T-cell (primary cell): Measurements from ENCODE around the gene TGM2. TPM values are rescaled to one million over a fixed set of nuclear protein-coding genes. Genes with fewer than 3 reads are reported as not detected.

Source experiments
- ATAC-seq, 4 experiments: fragments of 200-7000 bp in 3 of 4; fragments of 150-1000 bp in 1 of 4; cut with Tn5 transposase; replicated peaks in 1 of 4; 1 replicate in 3 of 4; 2 replicates in 1 of 4; pipeline ENCODE4 v1.10.0; 2021; ENCODE audit warnings: moderate library complexity in 3 of 4, mild to moderate bottlenecking in 2 of 4, moderate number of reproducible peaks in 1 of 4
- CTCF ChIA-PET, 2 donors: fragments of 300-600 bp; sonication (Branson Sonifier 250); formaldehyde crosslinking; loops; one replicate each; lab custom pipeline; 2022; ENCODE audit warnings: antibody characterized with exemption in 2 of 2; lab: Charles Lee
- POLR2A ChIA-PET, 2 donors: fragments of 300-600 bp; sonication (Branson Sonifier 250); formaldehyde crosslinking; loops; one replicate each; lab custom pipeline; 2022; ENCODE audit warnings: antibody characterized with exemption in 2 of 2; lab: Charles Lee
- DNase-seq, 35 experiments: peaks; one replicate each; pipeline versions ENCODE4 v3.0.0 to v3.0.0-alpha.2; 2013 to 2023
- H3K27ac ChIP-seq: one replicate; pipeline ENCODE4 v1.5.1; 2013; ENCODE audit warnings: low read length
- H3K27me3 ChIP-seq, 2 experiments: replicated peaks in 1 of 2; 1 replicate in 1 of 2; 2 replicates in 1 of 2; pipeline versions ENCODE4 v1.6.1 to v1.7.0; 2013; ENCODE audit warnings: low read length in 1 of 2, mixed read lengths in 1 of 2; ENCODE audit not compliant: control insufficient read depth in 2 of 2, insufficient read depth in 2 of 2; ENCODE audit errors: extremely low read depth in 1 of 2
- H3K36me3 ChIP-seq, 2 donors: 1 replicate in 1 of 2; 2 replicates in 1 of 2; pipeline versions ENCODE4 v1.6.1 to v1.7.0; 2013; ENCODE audit warnings: low read length in 1 of 2; ENCODE audit not compliant: control insufficient read depth in 2 of 2, insufficient read depth in 1 of 2; ENCODE audit errors: extremely low read depth in 1 of 2
- H3K4me1 ChIP-seq, 2 experiments: 1 replicate in 1 of 2; 2 replicates in 1 of 2; pipeline versions ENCODE4 v1.6.1 to v1.7.0; 2013; ENCODE audit warnings: low read length in 2 of 2, mixed read lengths in 1 of 2; ENCODE audit not compliant: insufficient read depth in 2 of 2, control insufficient read depth in 1 of 2; ENCODE audit errors: extremely low read depth in 1 of 2
- H3K4me3 ChIP-seq, 2 donors: 1 replicate in 1 of 2; 2 replicates in 1 of 2; pipeline versions ENCODE4 v1.5.1 to v1.7.0; 2013; ENCODE audit warnings: mild to moderate bottlenecking in 2 of 2, low read length in 1 of 2, moderate library complexity in 1 of 2; ENCODE audit not compliant: control insufficient read depth in 1 of 2; ENCODE audit errors: extremely low read depth in 1 of 2
- H3K9me3 ChIP-seq: 2 replicates; pipeline ENCODE4 v1.7.0; 2013
- H3K27ac Mint-ChIP-seq, 2 donors: one replicate each; pipeline ENCODE4 v1.8.0; 2020 to 2021; ENCODE audit warnings: mild to moderate bottlenecking in 2 of 2, mixed read lengths in 2 of 2
- H3K27me3 Mint-ChIP-seq, 2 donors: one replicate each; pipeline ENCODE4 v1.8.0; 2021 to 2022; ENCODE audit warnings: mixed read lengths in 2 of 2
- H3K36me3 Mint-ChIP-seq: one replicate; pipeline ENCODE4 v1.8.0; 2021; ENCODE audit warnings: mixed read lengths
- H3K4me1 Mint-ChIP-seq, 3 donors: one replicate each; pipeline ENCODE4 v1.8.0; 2020 to 2022; ENCODE audit warnings: mixed read lengths in 3 of 3, mild to moderate bottlenecking in 1 of 3
- H3K4me3 Mint-ChIP-seq, 3 donors: one replicate each; pipeline ENCODE4 v1.8.0; 2020 to 2022; ENCODE audit warnings: mild to moderate bottlenecking in 3 of 3, mixed read lengths in 3 of 3, moderate library complexity in 3 of 3
- H3K9me3 Mint-ChIP-seq, 3 donors: one replicate each; pipeline ENCODE4 v1.8.0; 2020 to 2022; ENCODE audit warnings: mixed read lengths in 3 of 3
- WGBS: methylation state at CpG from one replicate; pipeline ENCODE4 v1.1.5; 2013; ENCODE audit warnings: missing lambda C conversion rate; ENCODE audit not compliant: insufficient coverage; 5-methylcytosine and 5-hydroxymethylcytosine counted together
- total RNA-seq, 35 experiments: library from RNA in 6 of 35; stranded (reverse) in 6 of 35; fragments of 120-200 nt in 1 of 35; gene quantifications; one replicate each; pipeline versions ENCODE4 v1.2.1 to v1.2.4 and lab custom pipeline; 2013 to 2026

Gene TGM2
- total RNA-seq, 5 donors from 2014 or later (not counting 1 experiment from before 2014, with no cell fraction given): 0.62 to 1.8 (median 1.2) TPM; not detected in 2

DNA sequence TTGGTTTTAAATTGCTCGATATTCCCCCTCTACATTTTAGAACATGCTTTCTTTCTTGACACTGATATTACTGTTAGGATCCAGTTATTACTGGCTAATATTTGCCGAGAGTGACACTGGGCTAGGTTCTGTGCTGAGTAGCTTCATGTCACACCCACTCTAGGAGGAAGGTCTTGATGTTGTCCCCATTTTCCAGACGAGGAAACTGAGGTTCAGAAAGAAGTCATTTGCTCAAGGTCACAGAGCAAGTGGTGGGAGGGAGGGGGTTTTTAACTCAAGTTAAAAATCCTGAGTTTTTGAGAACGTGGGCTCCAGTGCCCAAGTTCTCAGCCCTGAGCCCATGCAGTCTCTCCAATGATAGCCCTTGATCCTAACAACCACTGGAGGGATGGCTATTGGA, 18.9 kb downstream of the TGM2 start:
- Mint-ChIP-seq H3K36me3 (no peaks in the 10 kb centered on the region), H3K27me3 (peaks cover 14 to 21% of the 10 kb centered on the region in 2 donors), H3K9me3 (no peaks in the 10 kb centered on the region), H3K27ac (no peak overlapping the region), H3K4me1 (no peaks in the 10 kb centered on the region), H3K4me3 (no peak overlapping the region)
- no peaks in the 10 kb centered on the region for H3K4me1 ChIP-seq
- no peak overlapping the region for H3K27ac ChIP-seq
- POLR2A ChIA-PET: no interaction called here
- CTCF ChIA-PET: no interaction called here
- H3K4me3 ChIP-seq: no peak overlapping the region
- DNase-seq (no peak), ATAC-seq (no peak)
- H3K9me3 ChIP-seq: no peaks in the 10 kb centered on the region
- H3K36me3 ChIP-seq: no peaks in the 10 kb centered on the region
- H3K27me3 ChIP-seq: peaks cover 0 to 26% of the 10 kb centered on the region in 2 experiments
- 80% methylated on average over 1 of the region's 4 CpGs for WGBS

- H3K27ac ChIP-seq: no peak overlapping the region
- peaks cover 0 to 24% of the 10 kb centered on the region in 2 experiments for H3K27me3 ChIP-seq
- H3K4me1 ChIP-seq: no peaks in the 10 kb centered on the region
- H3K9me3 ChIP-seq: no peaks in the 10 kb centered on the region
- WGBS: no CpG with 5 or more reads among the region's 4 CpGs
- ATAC-seq (no peak), DNase-seq (no peak)
- ChIA-PET POLR2A (no interaction called here), CTCF (no interaction called here)
- H3K4me3 ChIP-seq: no peak overlapping the region
- Mint-ChIP-seq H3K9me3 (no peaks in the 10 kb centered on the region), H3K27ac (no peak overlapping the region), H3K4me1 (no peaks in the 10 kb centered on the region), H3K4me3 (no peak overlapping the region), H3K36me3 (no peaks in the 10 kb centered on the region), H3K27me3 (peaks cover 14 to 18% of the 10 kb centered on the region in 2 donors)
- H3K36me3 ChIP-seq: no peaks in the 10 kb centered on the region
These were observed 19.4 kb downstream of the TGM2 start for GRCh38 chr20:38145729-38146075.

GRCh38 chr20:38144974-38145728, 19.9 kb downstream of the TGM2 start:
- H3K36me3 Mint-ChIP-seq: no peaks in the 10 kb centered on the region
- H3K27ac ChIP-seq: no peak overlapping the region
- no peak overlapping the region for H3K4me3 ChIP-seq
- POLR2A ChIA-PET: no interaction called here
- no peak overlapping the region for H3K4me3 Mint-ChIP-seq
- CTCF ChIA-PET: no interaction called here
- H3K4me1 Mint-ChIP-seq: no peaks in the 10 kb centered on the region
- H3K27me3 Mint-ChIP-seq: peaks cover 14 to 15% of the 10 kb centered on the region in 2 donors
- no peaks in the 10 kb centered on the region for H3K36me3 ChIP-seq
- DNase-seq (no peak), ATAC-seq (no peak)
- no peaks in the 10 kb centered on the region for H3K4me1 ChIP-seq
- peaks cover 0 to 22% of the 10 kb centered on the region in 2 experiments for H3K27me3 ChIP-seq
- 78% methylated on average over 6 of the region's 9 CpGs for WGBS
- H3K9me3 Mint-ChIP-seq: no peaks in the 10 kb centered on the region
- H3K9me3 ChIP-seq: no peaks in the 10 kb centered on the region
- H3K27ac Mint-ChIP-seq: no peak overlapping the region

- H3K27ac Mint-ChIP-seq: no peak overlapping the region
- peaks cover 14 to 15% of the 10 kb centered on the region in 2 donors for H3K27me3 Mint-ChIP-seq
- WGBS: 74% methylated on average over 5 of the region's 5 CpGs
- no peak for ATAC-seq
- ChIA-PET POLR2A (no interaction called here), CTCF (no interaction called here)
- no peak for DNase-seq
- no peak overlapping the region for H3K4me3 Mint-ChIP-seq
- Histone ChIP-seq H3K27ac (no peak overlapping the region), H3K27me3 (peaks cover 0 to 22% of the 10 kb centered on the region in 2 experiments), H3K4me3 (no peak overlapping the region), H3K36me3 (no peaks in the 10 kb centered on the region), H3K9me3 (no peaks in the 10 kb centered on the region), H3K4me1 (no peaks in the 10 kb centered on the region)
- no peaks in the 10 kb centered on the region for H3K4me1 Mint-ChIP-seq
- H3K9me3 Mint-ChIP-seq: no peaks in the 10 kb centered on the region
- no peaks in the 10 kb centered on the region for H3K36me3 Mint-ChIP-seq
These were observed 20.5 kb downstream of the TGM2 start for GRCh38 chr20:38144598-38144973.

- Histone ChIP-seq H3K4me3 (no peak overlapping the region), H3K4me1 (no peaks in the 10 kb centered on the region), H3K27ac (no peak overlapping the region), H3K27me3 (peaks cover 0 to 22% of the 10 kb centered on the region in 2 experiments), H3K9me3 (no peaks in the 10 kb centered on the region), H3K36me3 (no peaks in the 10 kb centered on the region)
- ChIA-PET CTCF (no interaction called here), POLR2A (no interaction called here)
- Mint-ChIP-seq H3K27me3 (peaks cover 10% of the 10 kb centered on the region in 2 donors), H3K36me3 (no peaks in the 10 kb centered on the region), H3K27ac (no peak overlapping the region), H3K4me3 (no peak overlapping the region), H3K9me3 (no peaks in the 10 kb centered on the region), H3K4me1 (no peaks in the 10 kb centered on the region)
- no peak for DNase-seq
- ATAC-seq: no peak
- WGBS: 69% methylated on average over 7 of the region's 16 CpGs
These were observed 21.2 kb downstream of the TGM2 start for GRCh38 chr20:38143646-38144554.

DNA sequence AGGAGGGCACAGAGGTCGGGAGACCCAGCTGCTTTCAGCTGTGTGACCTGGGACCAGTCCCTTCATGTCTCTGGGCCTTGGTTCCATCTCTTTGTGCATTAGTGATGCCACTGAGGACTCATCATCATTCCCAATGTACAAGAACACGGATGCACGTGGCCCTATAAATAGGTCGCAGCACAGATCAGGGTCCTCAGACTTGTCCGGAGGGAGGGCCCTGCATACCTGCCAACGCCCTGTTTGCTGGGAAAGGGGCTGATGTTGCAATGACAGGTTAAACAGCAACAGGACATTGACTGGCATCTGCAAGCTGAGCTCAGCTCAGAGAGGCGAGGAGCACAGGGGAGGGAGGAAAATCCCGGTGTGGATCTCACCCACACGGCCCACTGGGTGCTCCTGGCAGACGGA, 21.8 kb downstream of the TGM2 start:
- peaks cover 0 to 22% of the 10 kb centered on the region in 2 experiments for H3K27me3 ChIP-seq
- peaks cover 3 to 4% of the 10 kb centered on the region in 2 donors for H3K27me3 Mint-ChIP-seq
- H3K27ac Mint-ChIP-seq: no peak overlapping the region
- H3K9me3 ChIP-seq: no peaks in the 10 kb centered on the region
- H3K36me3 ChIP-seq: no peaks in the 10 kb centered on the region
- H3K4me1 ChIP-seq: no peaks in the 10 kb centered on the region
- no peaks in the 10 kb centered on the region for H3K4me1 Mint-ChIP-seq
- ATAC-seq: no peak
- no peaks in the 10 kb centered on the region for H3K9me3 Mint-ChIP-seq
- H3K36me3 Mint-ChIP-seq: no peaks in the 10 kb centered on the region
- H3K4me3 ChIP-seq: no peak overlapping the region
- POLR2A ChIA-PET: no interaction called here
- CTCF ChIA-PET: no interaction called here
- no peak overlapping the region for H3K27ac ChIP-seq
- no peak for DNase-seq
- H3K4me3 Mint-ChIP-seq: no peak overlapping the region
- 77% methylated on average over 5 of the region's 10 CpGs for WGBS
